OCI-LY7 (cell line): ENCODE measurements around the gene POLR1F. TPM values are rescaled to one million over a fixed set of nuclear protein-coding genes. Genes with fewer than 3 reads are reported as not detected.
A peak's percentile ranks its signal among the peaks of the same experiment; 100 is the strongest.

ENCODE experiments used
- BruUV-seq: library from RNA; stranded (reverse); fragments of 400-500 nt; replicated peaks from 2 replicates; lab custom pipeline; 2021; lab: Mats Ljungman, UMichigan
- CTCF ChIA-PET: fragments of 300-600 bp; sonication (Branson Sonifier 250); formaldehyde crosslinking; loops from one replicate; lab custom pipeline; 2022; ENCODE audit warnings: antibody characterized with exemption; ENCODE audit not compliant: unreplicated experiment; lab: Charles Lee
- POLR2A ChIA-PET: fragments of 300-600 bp; sonication (Branson Sonifier 250); formaldehyde crosslinking; loops from one replicate; lab custom pipeline; 2022; ENCODE audit warnings: antibody characterized with exemption; lab: Charles Lee
- DNase-seq: peaks from one replicate; pipeline ENCODE4 v3.0.0-alpha.2; 2015; ENCODE audit warnings: low spot score
- H2AFZ ChIP-seq: fragments of 200-600 bp; sonication (generic), shearing (Covaris generic); 2 replicates; pipeline ENCODE4 v1.6.1; 2014; ENCODE audit warnings: mild to moderate bottlenecking, antibody characterized with exemption, low read length, moderate library complexity
- H3K27ac ChIP-seq: fragments of 200-600 bp; sonication (generic); 2 replicates; pipeline ENCODE4 v1.5.1; 2014; ENCODE audit warnings: mixed run types, low read depth, mild to moderate bottlenecking, moderate library complexity, low read length, inconsistent platforms; ENCODE audit not compliant: poor library complexity, severe bottlenecking
- H3K36me3 ChIP-seq: fragments of 200-600 bp; sonication (generic); 2 replicates; pipeline ENCODE4 v1.6.1; 2014; ENCODE audit warnings: mild to moderate bottlenecking, antibody characterized with exemption, low read length, moderate library complexity, mixed read lengths; ENCODE audit not compliant: insufficient read depth
- H3K4me1 ChIP-seq: fragments of 200-600 bp; sonication (generic); 2 replicates; pipeline ENCODE4 v1.5.1; 2014; ENCODE audit warnings: mild to moderate bottlenecking, low read length; ENCODE audit not compliant: insufficient read depth, poor library complexity, severe bottlenecking
- H3K4me2 ChIP-seq: fragments of 200-600 bp; sonication (generic); 2 replicates; pipeline ENCODE4 v1.6.1; 2014; ENCODE audit warnings: mild to moderate bottlenecking, low read length
- H3K4me3 ChIP-seq: fragments of 200-600 bp; sonication (generic); 2 replicates; pipeline ENCODE4 v1.5.1; 2014; ENCODE audit warnings: mild to moderate bottlenecking, low read depth, low read length; ENCODE audit not compliant: poor library complexity, severe bottlenecking
- H3K79me2 ChIP-seq: fragments of 200-600 bp; sonication (generic); 2 replicates; pipeline ENCODE4 v1.6.1; 2016; ENCODE audit warnings: low read depth, mild to moderate bottlenecking, low read length, moderate library complexity, mixed read lengths; ENCODE audit not compliant: insufficient read depth
- H3K9me2 ChIP-seq: fragments of 200-600 bp; sonication (generic); 2 replicates; pipeline ENCODE4 v1.6.1; 2016; ENCODE audit warnings: mild to moderate bottlenecking, low read length, mixed read lengths; ENCODE audit not compliant: insufficient read depth
- H3K9me3 ChIP-seq: fragments of 200-600 bp; sonication (generic); 2 replicates; pipeline ENCODE4 v1.6.1; 2014; ENCODE audit warnings: mild to moderate bottlenecking, mixed run types, low read length, mixed read lengths
- H4K20me1 ChIP-seq: fragments of 200-600 bp; sonication (generic); 2 replicates; pipeline ENCODE4 v1.6.1; 2014; ENCODE audit warnings: mild to moderate bottlenecking, antibody characterized with exemption, low read length, moderate library complexity, mixed read lengths; ENCODE audit not compliant: insufficient read depth
- EZH2phosphoT487 ChIP-seq: fragments of 200-600 bp; sonication (generic); IDR thresholded peaks from 2 replicates; pipeline ENCODE4 v1.6.1; 2018; ENCODE audit warnings: low read depth, borderline replicate concordance, mild to moderate bottlenecking, mixed run types, antibody characterized with exemption, low read length, moderate library complexity, mixed read lengths
- intact Hi-C: fragments of 100-400 bp; cut with micrococcal nuclease; formaldehyde crosslinking; loops from one replicate; pipeline ENCODE4 v1.10.0; 2022; ENCODE audit not compliant: unreplicated experiment
- total RNA-seq, 2 experiments: library from RNA; depleted of rRNA in 1 of 2; stranded (reverse); fragments of >200 nt in 1 of 2; shearing (Covaris generic) in 1 of 2; gene quantifications; 2 replicates each; pipeline ENCODE4 v1.2.3, GENCODE V29; 2014 to 2022
- TF ChIP-seq, protein P1 (sequence below): fragments of 200-600 bp; sonication (generic); conservative IDR thresholded peaks from 2 replicates; pipeline ENCODE4 v1.5.1; 2014; ENCODE audit warnings: mild to moderate bottlenecking, antibody characterized with exemption, low read length, moderate library complexity, mixed read lengths

The POLR1F gene
- total RNA-seq, 2 experiments from 2014 or later: 17.7 to 23.9 TPM

DNA sequence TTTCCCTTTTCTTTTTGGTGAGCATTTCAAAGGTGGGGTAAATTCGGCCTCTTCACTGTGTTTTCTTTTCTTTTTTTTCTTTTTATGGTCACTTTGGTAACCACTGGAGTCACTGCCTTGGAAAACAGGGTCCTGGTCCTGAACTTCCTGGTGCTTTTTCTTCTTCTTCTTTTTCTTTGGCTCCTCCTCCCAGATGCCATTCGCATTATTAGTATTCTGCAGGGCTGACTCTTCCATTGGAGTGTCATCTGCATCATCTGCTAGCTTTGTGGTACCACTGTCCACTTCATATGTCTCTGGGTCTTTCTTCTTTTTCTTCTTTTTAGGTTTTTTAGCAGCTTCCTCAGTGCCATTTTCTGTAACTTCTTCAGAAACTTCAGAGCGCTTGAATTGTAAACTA lies 10.5 kb downstream of the POLR1F start:
- no peak for DNase-seq
- no peaks in the 10 kb centered on the region for H3K4me1 ChIP-seq
- peaks cover 64% of the 10 kb centered on the region for H3K36me3 ChIP-seq
- no peak for TF ChIP-seq EZH2phosphoT487
- TF ChIP-seq, protein P1, sequence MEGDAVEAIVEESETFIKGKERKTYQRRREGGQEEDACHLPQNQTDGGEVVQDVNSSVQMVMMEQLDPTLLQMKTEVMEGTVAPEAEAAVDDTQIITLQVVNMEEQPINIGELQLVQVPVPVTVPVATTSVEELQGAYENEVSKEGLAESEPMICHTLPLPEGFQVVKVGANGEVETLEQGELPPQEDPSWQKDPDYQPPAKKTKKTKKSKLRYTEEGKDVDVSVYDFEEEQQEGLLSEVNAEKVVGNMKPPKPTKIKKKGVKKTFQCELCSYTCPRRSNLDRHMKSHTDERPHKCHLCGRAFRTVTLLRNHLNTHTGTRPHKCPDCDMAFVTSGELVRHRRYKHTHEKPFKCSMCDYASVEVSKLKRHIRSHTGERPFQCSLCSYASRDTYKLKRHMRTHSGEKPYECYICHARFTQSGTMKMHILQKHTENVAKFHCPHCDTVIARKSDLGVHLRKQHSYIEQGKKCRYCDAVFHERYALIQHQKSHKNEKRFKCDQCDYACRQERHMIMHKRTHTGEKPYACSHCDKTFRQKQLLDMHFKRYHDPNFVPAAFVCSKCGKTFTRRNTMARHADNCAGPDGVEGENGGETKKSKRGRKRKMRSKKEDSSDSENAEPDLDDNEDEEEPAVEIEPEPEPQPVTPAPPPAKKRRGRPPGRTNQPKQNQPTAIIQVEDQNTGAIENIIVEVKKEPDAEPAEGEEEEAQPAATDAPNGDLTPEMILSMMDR: no peak
- H3K9me2 ChIP-seq: no peaks in the 10 kb centered on the region
- intact Hi-C loops: no loop called here
- no peak overlapping the region for H3K4me3 ChIP-seq
- no peak overlapping the region for H2AFZ ChIP-seq
- H3K79me2 ChIP-seq: no peaks in the 10 kb centered on the region; the same call in 1 of the 2 replicates
- CTCF ChIA-PET: no interaction called here
- H3K9me3 ChIP-seq: no peaks in the 10 kb centered on the region
- H4K20me1 ChIP-seq: no peaks in the 10 kb centered on the region
- BruUV-seq: no TSS peak
- H3K4me2 ChIP-seq: no peak overlapping the region
- POLR2A ChIA-PET: interaction anchor here (0.7 to 2.8 kb wide), 3 partner anchors 10 to 487 kb away, joined by 4 to 17 read pairs (median 4); partner anchors contain the start of gene POLR1F
- no peak overlapping the region for H3K27ac ChIP-seq

DNA sequence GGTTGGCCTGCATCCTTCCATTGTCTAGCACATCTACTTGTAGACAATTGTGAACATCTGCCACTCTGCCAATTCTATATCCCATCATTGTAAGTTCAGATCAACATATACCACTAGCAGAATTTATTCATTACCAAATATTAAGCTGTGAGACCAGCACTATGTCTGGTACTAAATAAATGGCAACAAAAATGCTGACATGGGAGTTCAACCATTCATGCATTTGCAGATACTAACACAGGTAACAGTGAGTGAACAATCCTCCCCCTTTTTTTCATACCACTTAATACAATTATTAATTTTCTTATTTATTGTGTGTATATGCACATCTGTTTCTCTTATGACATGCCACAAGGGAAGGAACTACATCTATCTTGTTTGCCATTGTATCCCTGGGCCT lies 11.9 kb downstream of the POLR1F start:
- TF ChIP-seq, protein P1: no peak
- no peak for TF ChIP-seq EZH2phosphoT487
- no peak overlapping the region for H3K4me3 ChIP-seq
- H3K36me3 ChIP-seq: peaks cover 50% of the 10 kb centered on the region
- no peak overlapping the region for H3K4me2 ChIP-seq
- H3K9me2 ChIP-seq: no peaks in the 10 kb centered on the region
- H4K20me1 ChIP-seq: no peaks in the 10 kb centered on the region
- H3K27ac ChIP-seq: no peak overlapping the region
- intact Hi-C loops: no loop called here
- no peak for DNase-seq
- H3K9me3 ChIP-seq: no peaks in the 10 kb centered on the region
- no peaks in the 10 kb centered on the region for H3K4me1 ChIP-seq
- no peak overlapping the region for H2AFZ ChIP-seq
- H3K79me2 ChIP-seq: no peaks in the 10 kb centered on the region
- BruUV-seq: TSS peak; percentile 16
- POLR2A ChIA-PET: no interaction called here
- CTCF ChIA-PET: no interaction called here

DNA sequence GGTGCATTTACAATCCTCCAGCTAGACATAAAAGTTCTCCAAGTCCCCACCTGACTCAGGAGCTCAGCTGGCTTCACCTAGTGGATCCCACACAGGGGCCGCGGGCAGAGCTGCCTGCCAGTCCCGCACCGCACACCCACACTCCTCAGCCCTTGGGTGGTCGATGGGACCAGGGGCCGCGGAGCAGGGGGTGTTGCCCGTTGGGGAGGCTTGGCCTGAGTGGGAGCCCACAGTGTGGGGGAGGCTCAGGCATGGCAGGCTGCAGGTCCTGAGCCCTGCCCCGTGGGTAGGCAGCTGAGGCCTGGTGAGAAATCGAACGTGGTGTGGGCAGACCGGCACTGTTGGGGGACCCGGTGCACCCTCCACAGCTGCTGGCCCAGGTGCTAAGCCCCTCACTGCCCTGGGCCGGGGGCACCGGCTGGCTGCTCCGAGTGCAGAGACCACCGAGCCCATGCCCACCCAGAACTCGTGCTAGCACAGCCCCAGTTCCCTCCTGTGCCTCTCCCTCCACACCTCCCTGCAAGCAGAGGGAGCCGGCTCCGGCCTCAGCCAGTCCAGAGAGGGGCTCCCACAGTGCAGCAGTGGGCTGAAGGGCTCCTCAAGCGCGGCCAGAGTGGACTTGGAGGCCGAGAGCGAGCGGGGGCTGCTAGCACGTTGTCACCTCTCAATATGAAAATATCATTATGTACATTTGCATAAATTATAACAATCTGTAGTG lies 16.6 kb downstream of the POLR1F start:
- no peak for DNase-seq
- Histone ChIP-seq H3K4me2 (no peak overlapping the region), H2AFZ (no peak overlapping the region), H3K4me3 (no peak overlapping the region), H3K79me2 (no peaks in the 10 kb centered on the region), H3K4me1 (no peaks in the 10 kb centered on the region), H3K9me3 (no peaks in the 10 kb centered on the region), H4K20me1 (no peaks in the 10 kb centered on the region), H3K9me2 (no peaks in the 10 kb centered on the region), H3K36me3 (peaks cover 13% of the 10 kb centered on the region; the same call in 1 of the 2 replicates), H3K27ac (no peak overlapping the region)
- no TSS peak for BruUV-seq
- no peak for TF ChIP-seq EZH2phosphoT487
- TF ChIP-seq, protein P1: no peak
- CTCF ChIA-PET: no interaction called here
- POLR2A ChIA-PET: interaction anchor here (1.1 kb wide), 1 partner anchor 9 kb away, joined by 3 read pairs; no protein-coding TSS in a partner anchor
- intact Hi-C loops: no loop called here
